Neural cell (in vitro differentiated cells): ENCODE data around the gene MAD1L1. TPM values are rescaled to one million over a fixed set of nuclear protein-coding genes. Genes with fewer than 3 reads are reported as not detected.

Source experiments
- H2AFZ ChIP-seq: fragments of 200-600, 300-800 bp; sonication (generic), shearing (Covaris generic); 2 replicates; pipeline ENCODE4 v1.6.0; 2014; ENCODE audit warnings: low read depth, mild to moderate bottlenecking, antibody characterized with exemption, low read length, moderate library complexity
- H3F3A ChIP-seq: fragments of 200-600 bp; shearing (Covaris generic); 2 replicates; pipeline ENCODE4 v1.6.1; 2016; ENCODE audit warnings: mild to moderate bottlenecking, moderate library complexity, mixed read lengths, antibody characterized with exemption, low read length; ENCODE audit not compliant: insufficient read depth, poor library complexity, severe bottlenecking
- H3K27ac ChIP-seq: fragments of 200-600, 300-800 bp; sonication (generic), shearing (Covaris generic); 2 replicates; pipeline ENCODE4 v1.5.1; 2014; ENCODE audit warnings: mild to moderate bottlenecking, low read length, moderate library complexity
- H3K27me3 ChIP-seq: fragments of 300-800, 200-600 bp; sonication (generic), shearing (Covaris generic); 2 replicates; pipeline ENCODE4 v1.6.0; 2014; ENCODE audit warnings: mild to moderate bottlenecking, low read depth, low read length, moderate library complexity; ENCODE audit not compliant: insufficient read depth
- H3K36me3 ChIP-seq: fragments of 300-800, 200-600 bp; sonication (generic), shearing (Covaris generic); 2 replicates; pipeline ENCODE4 v1.5.1; 2014; ENCODE audit warnings: mild to moderate bottlenecking, antibody characterized with exemption, low read length, moderate library complexity; ENCODE audit not compliant: insufficient read depth
- H3K4me2 ChIP-seq: fragments of 300-800, 200-600 bp; sonication (generic), shearing (Covaris generic); 2 replicates; pipeline ENCODE4 v1.6.0; 2014; ENCODE audit warnings: mild to moderate bottlenecking, low read length
- H3K4me3 ChIP-seq: fragments of 300-800, 200-600 bp; sonication (generic), shearing (Covaris generic); 2 replicates; pipeline ENCODE4 v1.5.1; 2014; ENCODE audit warnings: mild to moderate bottlenecking, low read length, moderate library complexity
- H3K79me2 ChIP-seq: fragments of 200-600 bp; shearing (Covaris generic); replicated peaks from 2 replicates; pipeline ENCODE4 v1.6.0; 2014; ENCODE audit warnings: mild to moderate bottlenecking, low read length, moderate library complexity; ENCODE audit not compliant: insufficient read depth
- H3K9ac ChIP-seq: fragments of 300-800, 200-600 bp; sonication (generic), shearing (Covaris generic); 2 replicates; pipeline ENCODE4 v1.6.1; 2016; ENCODE audit warnings: mild to moderate bottlenecking, low read length, mixed read lengths
- H3K9me2 ChIP-seq: fragments of 200-600 bp; shearing (Covaris generic); 2 replicates; pipeline ENCODE4 v1.6.1; 2016; ENCODE audit warnings: mild to moderate bottlenecking, low read length, mixed read lengths; ENCODE audit not compliant: insufficient read depth
- H3K9me3 ChIP-seq: fragments of 200-600, 300-800 bp; sonication (generic), shearing (Covaris generic); 2 replicates; pipeline ENCODE4 v1.6.1; 2016; ENCODE audit warnings: mild to moderate bottlenecking, mixed run types, low read length, moderate library complexity, mixed read lengths
- H4K20me1 ChIP-seq: fragments of 200-600 bp; shearing (Covaris generic); 2 replicates; pipeline ENCODE4 v1.6.1; 2016; ENCODE audit warnings: mild to moderate bottlenecking, mixed run types; ENCODE audit not compliant: insufficient read depth
- EP300 ChIP-seq: fragments of 450-650 bp; conservative IDR thresholded peaks from 2 replicates; pipeline ENCODE4 v1.6.1; 2014; ENCODE audit warnings: antibody characterized with exemption, mild to moderate bottlenecking, moderate library complexity; ENCODE audit not compliant: poor library complexity, severe bottlenecking
- EZH2 ChIP-seq: fragments of 200-600, 300-800 bp; shearing (Covaris generic), sonication (generic); IDR thresholded peaks from 2 replicates; pipeline ENCODE4 v1.6.1; 2014; ENCODE audit warnings: antibody characterized with exemption, low read length, borderline replicate concordance, mild to moderate bottlenecking; ENCODE audit not compliant: insufficient read depth, poor library complexity, severe bottlenecking
- MXI1 ChIP-seq: fragments of 450-650 bp; conservative IDR thresholded peaks from 2 replicates; pipeline ENCODE4 v1.6.1; 2014; ENCODE audit warnings: antibody characterized with exemption, mild to moderate bottlenecking; ENCODE audit not compliant: poor library complexity, severe bottlenecking
- POLR2AphosphoS5 ChIP-seq: IDR thresholded peaks from 2 replicates; pipeline ENCODE4 v1.6.1; 2012
- RAD21 ChIP-seq: fragments of 450-650 bp; conservative IDR thresholded peaks from 2 replicates; pipeline ENCODE4 v1.6.1; 2014; ENCODE audit warnings: antibody characterized with exemption, mild to moderate bottlenecking, moderate library complexity
- REST ChIP-seq: IDR thresholded peaks from 2 replicates; pipeline ENCODE4 v1.6.1; 2012; ENCODE audit warnings: borderline replicate concordance
- SMC3 ChIP-seq: fragments of 450-650 bp; conservative IDR thresholded peaks from 2 replicates; pipeline ENCODE4 v1.6.1; 2014; ENCODE audit warnings: antibody characterized with exemption, mild to moderate bottlenecking, moderate library complexity; ENCODE audit not compliant: poor library complexity
- TAF1 ChIP-seq: IDR thresholded peaks from 2 replicates; pipeline ENCODE4 v1.6.1; 2012; ENCODE audit warnings: low read depth
- polyA plus RNA-seq: library from polyadenylated mRNA; depleted of rRNA; stranded (reverse); fragments of >200 nt; gene quantifications from 2 replicates; pipeline ENCODE4 v1.2.3, GENCODE V29; 2014
- TF ChIP-seq, protein P1 (sequence below): fragments of 450-650 bp; IDR thresholded peaks from 2 replicates; pipeline ENCODE4 v1.5.1; 2014; ENCODE audit warnings: antibody characterized with exemption, mild to moderate bottlenecking, moderate library complexity; ENCODE audit not compliant: poor library complexity, severe bottlenecking

Gene MAD1L1
- polyA plus RNA-seq, 1 donor from 2014 or later = 31.4 TPM

DNA sequence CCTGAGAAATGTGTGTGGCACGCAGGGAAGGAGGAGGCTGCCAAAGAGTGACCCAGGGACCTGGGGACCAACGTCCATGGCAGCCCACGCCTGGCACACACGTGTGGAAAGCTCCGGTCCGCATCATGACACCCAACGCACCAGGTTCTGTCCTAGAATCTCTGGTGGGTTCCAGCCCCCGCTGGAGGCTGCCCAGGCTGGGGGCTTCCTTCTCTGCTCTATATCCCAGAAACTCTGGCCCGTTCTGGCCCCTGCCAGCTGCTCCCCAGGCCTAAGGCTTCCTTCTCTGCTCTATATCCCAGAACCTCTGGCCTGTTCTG lies 300.8 kb downstream of the MAD1L1 start:
- H3K4me3 ChIP-seq = no peak overlapping the region
- no peak overlapping the region for H3K4me2 ChIP-seq
- H3F3A ChIP-seq = no peaks in the 10 kb centered on the region
- no peak overlapping the region for H3K27ac ChIP-seq
- no peaks in the 10 kb centered on the region for H3K79me2 ChIP-seq
- peaks cover 5% of the 10 kb centered on the region for H3K9me3 ChIP-seq
- no peaks in the 10 kb centered on the region for H3K9me2 ChIP-seq
- H4K20me1 ChIP-seq = no peaks in the 10 kb centered on the region
- no peaks in the 10 kb centered on the region for H3K27me3 ChIP-seq
- no peaks in the 10 kb centered on the region for H3K36me3 ChIP-seq
- H3K9ac ChIP-seq = no peak overlapping the region
- H2AFZ ChIP-seq = no peak overlapping the region
- TF ChIP-seq SMC3 (no peak), EZH2 (no peak), POLR2AphosphoS5 (no peak), REST (no peak), MXI1 (no peak), RAD21 (no peak), TAF1 (no peak), EP300 (no peak)
- TF ChIP-seq, protein P1, sequence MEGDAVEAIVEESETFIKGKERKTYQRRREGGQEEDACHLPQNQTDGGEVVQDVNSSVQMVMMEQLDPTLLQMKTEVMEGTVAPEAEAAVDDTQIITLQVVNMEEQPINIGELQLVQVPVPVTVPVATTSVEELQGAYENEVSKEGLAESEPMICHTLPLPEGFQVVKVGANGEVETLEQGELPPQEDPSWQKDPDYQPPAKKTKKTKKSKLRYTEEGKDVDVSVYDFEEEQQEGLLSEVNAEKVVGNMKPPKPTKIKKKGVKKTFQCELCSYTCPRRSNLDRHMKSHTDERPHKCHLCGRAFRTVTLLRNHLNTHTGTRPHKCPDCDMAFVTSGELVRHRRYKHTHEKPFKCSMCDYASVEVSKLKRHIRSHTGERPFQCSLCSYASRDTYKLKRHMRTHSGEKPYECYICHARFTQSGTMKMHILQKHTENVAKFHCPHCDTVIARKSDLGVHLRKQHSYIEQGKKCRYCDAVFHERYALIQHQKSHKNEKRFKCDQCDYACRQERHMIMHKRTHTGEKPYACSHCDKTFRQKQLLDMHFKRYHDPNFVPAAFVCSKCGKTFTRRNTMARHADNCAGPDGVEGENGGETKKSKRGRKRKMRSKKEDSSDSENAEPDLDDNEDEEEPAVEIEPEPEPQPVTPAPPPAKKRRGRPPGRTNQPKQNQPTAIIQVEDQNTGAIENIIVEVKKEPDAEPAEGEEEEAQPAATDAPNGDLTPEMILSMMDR = no peak

DNA sequence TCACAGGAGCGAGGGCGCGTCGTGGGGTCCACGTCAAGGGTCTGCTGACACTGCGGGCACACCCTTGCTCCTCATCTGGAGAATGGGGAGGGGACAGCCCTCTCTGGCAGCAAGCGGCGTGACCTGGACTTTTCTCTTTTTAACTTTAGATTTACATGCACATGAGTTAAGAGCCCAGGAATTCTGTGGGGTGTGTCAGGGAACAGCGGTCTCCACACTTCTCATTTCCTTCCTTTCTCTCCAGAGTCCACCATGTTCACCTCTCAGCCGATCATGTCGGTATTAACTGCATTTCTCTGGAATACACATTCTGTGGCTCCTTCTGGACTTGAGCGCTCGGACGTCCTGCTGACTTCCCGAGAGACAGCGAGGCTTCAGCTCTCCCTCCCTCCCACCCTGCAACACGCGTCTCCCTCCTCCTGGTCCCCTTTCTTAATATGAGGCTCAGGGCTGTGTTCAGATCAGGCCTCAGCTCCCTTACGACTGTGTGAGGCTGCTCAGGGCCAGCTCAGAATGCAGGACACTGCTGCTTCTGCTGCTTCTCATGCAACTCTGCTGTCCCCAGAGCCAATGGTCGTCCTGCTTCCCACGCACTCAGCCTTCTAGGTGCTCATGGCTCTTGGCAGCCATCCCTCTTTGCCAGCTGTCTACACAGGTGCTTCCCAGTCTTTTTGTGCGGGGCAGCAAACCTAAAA lies 301.3 kb downstream of the MAD1L1 start:
- Histone ChIP-seq H3F3A (no peaks in the 10 kb centered on the region), H2AFZ (no peak overlapping the region), H3K4me3 (no peak overlapping the region), H3K36me3 (no peaks in the 10 kb centered on the region), H3K9ac (no peak overlapping the region), H3K4me2 (no peak overlapping the region), H4K20me1 (no peaks in the 10 kb centered on the region), H3K79me2 (no peaks in the 10 kb centered on the region), H3K9me2 (no peaks in the 10 kb centered on the region), H3K9me3 (peaks cover 5% of the 10 kb centered on the region), H3K27me3 (no peaks in the 10 kb centered on the region), H3K27ac (no peak overlapping the region)
- TF ChIP-seq, protein P1 = no peak
- TF ChIP-seq EP300 (no peak), MXI1 (no peak), SMC3 (no peak), TAF1 (no peak)
